ENCODE data around the gene WDTC1. TPM values are rescaled to one million over a fixed set of nuclear protein-coding genes. Genes with fewer than 3 reads are reported as not detected.

Gene WDTC1
- total and polyA plus RNA-seq, 2 experiments from 2014 or later = 3.8 to 14.0 TPM

GRCh38 chr1:27299385-27300271, 65.2 kb downstream of the WDTC1 start (continued):
- TF ChIP-seq ZNF462 (CRISPR knock-in tag; IDR thresholded peaks at IDR 0.05) (no peak), CTCF (conservative IDR thresholded peaks at IDR 0.05; ENCODE audit: low read depth in 2 of 2) (no peak), POLR2AphosphoS5 (IDR thresholded peaks at IDR 0.05; ENCODE audit: low read depth) (no peak), STAT1 (IDR thresholded peaks at IDR 0.05; ENCODE audit: unreplicated experiment) (no peak), EZH2 (IDR thresholded peaks at IDR 0.05; ENCODE audit: low read depth, unreplicated experiment) (no peak)

Data from GM23338 (cell line).